Measurements from ENCODE around the gene KRT8. TPM values are rescaled to one million over a fixed set of nuclear protein-coding genes. Genes with fewer than 3 reads are reported as not detected.

Gene KRT8
- total RNA-seq, 1 donor from 2014 or later: 0.23 TPM

GRCh38 chr12:52918351-52918750, 13.5 kb upstream of the KRT8 start:
- H3K4me1 Mint-ChIP-seq (ENCODE audit: low read depth): no peaks in the 10 kb centered on the region
- intact Hi-C loops (cut with micrococcal nuclease): no loop called here
- no peaks in the 10 kb centered on the region for H3K9me3 Mint-ChIP-seq
- no peak for DNase-seq (ENCODE audit: low spot score)
- peaks cover 2% of the 10 kb centered on the region for H3K27me3 Mint-ChIP-seq (ENCODE audit: insufficient read depth)
- H3K4me3 Mint-ChIP-seq: no peak overlapping the region
- H3K36me3 Mint-ChIP-seq (ENCODE audit: low read depth): no peaks in the 10 kb centered on the region
- H3K27ac Mint-ChIP-seq: no peak overlapping the region

- DNase-seq (ENCODE audit: low spot score): no peak
- H3K4me1 Mint-ChIP-seq (ENCODE audit: low read depth): no peaks in the 10 kb centered on the region
- no peaks in the 10 kb centered on the region for H3K9me3 Mint-ChIP-seq
- intact Hi-C loops (cut with micrococcal nuclease): no loop called here
- H3K27ac Mint-ChIP-seq: peak overlapping the region; percentile 50
- H3K36me3 Mint-ChIP-seq (ENCODE audit: low read depth): no peaks in the 10 kb centered on the region
- no peak overlapping the region for H3K4me3 Mint-ChIP-seq
- H3K27me3 Mint-ChIP-seq (ENCODE audit: insufficient read depth): peaks cover 2% of the 10 kb centered on the region
Measured at GRCh38 chr12:52917800-52918199, 12.9 kb upstream of the KRT8 start.

DNA sequence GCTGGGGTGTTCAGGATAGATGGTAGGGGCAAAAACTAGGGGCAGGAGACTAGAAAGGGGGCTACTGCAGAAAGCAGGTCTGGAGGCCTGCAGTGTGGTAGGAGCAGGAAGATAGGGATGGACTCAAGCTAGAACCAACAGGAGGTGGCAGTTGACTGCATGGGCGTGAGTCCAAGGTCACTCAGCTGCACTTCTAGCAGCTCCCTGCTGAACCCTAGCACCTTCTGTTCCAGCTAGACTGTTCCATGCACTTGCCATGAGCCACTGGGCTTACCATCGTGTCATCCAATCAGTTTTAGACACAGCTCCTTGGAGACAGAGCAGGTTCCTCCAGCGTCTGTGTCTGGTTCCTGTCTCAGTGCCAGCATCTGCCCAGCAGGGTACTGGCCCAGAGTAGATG, 11.3 kb upstream of the KRT8 start:
- no peaks in the 10 kb centered on the region for H3K9me3 Mint-ChIP-seq
- H3K36me3 Mint-ChIP-seq (ENCODE audit: low read depth): no peaks in the 10 kb centered on the region
- DNase-seq (ENCODE audit: low spot score): no peak
- H3K4me1 Mint-ChIP-seq (ENCODE audit: low read depth): no peaks in the 10 kb centered on the region
- no peaks in the 10 kb centered on the region for H3K27me3 Mint-ChIP-seq (ENCODE audit: insufficient read depth)
- H3K27ac Mint-ChIP-seq: no peak overlapping the region
- H3K4me3 Mint-ChIP-seq: no peak overlapping the region
- intact Hi-C loops (cut with micrococcal nuclease): no loop called here

DNA sequence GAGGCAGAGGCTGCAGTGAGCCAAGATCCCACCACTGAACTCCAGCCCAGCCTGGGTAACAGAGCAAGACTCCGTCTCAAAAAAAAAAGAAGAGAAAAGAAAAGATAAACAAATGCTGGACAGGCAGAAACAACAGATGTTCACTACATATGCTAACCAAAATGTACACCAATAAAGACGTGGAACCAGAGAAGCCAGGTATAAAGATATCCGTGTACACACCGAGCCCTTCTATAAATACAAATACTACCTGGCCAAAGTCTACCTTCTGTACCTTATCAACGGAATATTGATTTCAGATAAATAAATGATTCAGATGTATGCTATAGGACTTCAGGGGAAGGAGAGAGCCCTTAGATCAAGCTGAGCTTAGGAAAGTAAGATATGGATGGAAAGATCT, 10.8 kb upstream of the KRT8 start:
- H3K4me3 Mint-ChIP-seq: no peak overlapping the region
- no peak overlapping the region for H3K27ac Mint-ChIP-seq
- no peaks in the 10 kb centered on the region for H3K27me3 Mint-ChIP-seq (ENCODE audit: insufficient read depth)
- no peaks in the 10 kb centered on the region for H3K36me3 Mint-ChIP-seq (ENCODE audit: low read depth)
- H3K9me3 Mint-ChIP-seq: no peaks in the 10 kb centered on the region
- H3K4me1 Mint-ChIP-seq (ENCODE audit: low read depth): no peaks in the 10 kb centered on the region
- no peak for DNase-seq (ENCODE audit: low spot score)
- intact Hi-C loops (cut with micrococcal nuclease): no loop called here

DNA sequence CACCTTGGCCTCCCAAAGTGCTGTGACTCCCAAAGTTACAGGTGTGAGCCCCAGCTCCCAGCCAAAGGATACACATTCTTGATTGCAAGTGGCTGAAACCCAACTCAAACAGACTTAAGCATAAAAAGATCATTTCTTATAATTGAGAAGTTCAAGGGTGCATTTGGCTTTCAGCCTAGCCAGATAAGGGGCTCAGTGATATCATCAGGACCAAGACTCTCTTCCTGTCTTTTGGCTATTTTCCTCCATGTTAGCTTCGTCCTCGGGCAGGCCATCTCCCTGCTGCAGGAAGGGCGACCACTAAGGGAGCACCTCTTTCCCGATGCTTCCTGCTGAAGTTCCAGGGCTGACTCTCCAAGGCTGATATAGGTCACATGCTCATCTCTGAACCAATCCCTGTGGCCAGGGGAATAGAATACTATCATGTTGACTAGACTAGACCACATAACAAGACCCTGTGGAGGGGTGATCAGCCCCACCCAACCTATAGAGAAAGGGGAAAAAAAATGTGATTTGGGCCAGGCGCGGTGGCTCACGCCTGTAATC, 9.8 kb upstream of the KRT8 start:
- DNase-seq (ENCODE audit: low spot score): no peak
- no peaks in the 10 kb centered on the region for H3K36me3 Mint-ChIP-seq (ENCODE audit: low read depth)
- no peaks in the 10 kb centered on the region for H3K9me3 Mint-ChIP-seq
- H3K4me3 Mint-ChIP-seq: no peak overlapping the region
- H3K27me3 Mint-ChIP-seq (ENCODE audit: insufficient read depth): no peaks in the 10 kb centered on the region
- H3K4me1 Mint-ChIP-seq (ENCODE audit: low read depth): no peaks in the 10 kb centered on the region
- H3K27ac Mint-ChIP-seq: no peak overlapping the region
- intact Hi-C loops (cut with micrococcal nuclease): no loop called here

GRCh38 chr12:52913431-52913821, 8.6 kb upstream of the KRT8 start:
- no peaks in the 10 kb centered on the region for H3K27me3 Mint-ChIP-seq (ENCODE audit: insufficient read depth)
- H3K4me1 Mint-ChIP-seq (ENCODE audit: low read depth): no peaks in the 10 kb centered on the region
- no peaks in the 10 kb centered on the region for H3K36me3 Mint-ChIP-seq (ENCODE audit: low read depth)
- no peak for DNase-seq (ENCODE audit: low spot score)
- no peak overlapping the region for H3K27ac Mint-ChIP-seq
- no peaks in the 10 kb centered on the region for H3K9me3 Mint-ChIP-seq
- intact Hi-C loops (cut with micrococcal nuclease): no loop called here
- no peak overlapping the region for H3K4me3 Mint-ChIP-seq

DNA sequence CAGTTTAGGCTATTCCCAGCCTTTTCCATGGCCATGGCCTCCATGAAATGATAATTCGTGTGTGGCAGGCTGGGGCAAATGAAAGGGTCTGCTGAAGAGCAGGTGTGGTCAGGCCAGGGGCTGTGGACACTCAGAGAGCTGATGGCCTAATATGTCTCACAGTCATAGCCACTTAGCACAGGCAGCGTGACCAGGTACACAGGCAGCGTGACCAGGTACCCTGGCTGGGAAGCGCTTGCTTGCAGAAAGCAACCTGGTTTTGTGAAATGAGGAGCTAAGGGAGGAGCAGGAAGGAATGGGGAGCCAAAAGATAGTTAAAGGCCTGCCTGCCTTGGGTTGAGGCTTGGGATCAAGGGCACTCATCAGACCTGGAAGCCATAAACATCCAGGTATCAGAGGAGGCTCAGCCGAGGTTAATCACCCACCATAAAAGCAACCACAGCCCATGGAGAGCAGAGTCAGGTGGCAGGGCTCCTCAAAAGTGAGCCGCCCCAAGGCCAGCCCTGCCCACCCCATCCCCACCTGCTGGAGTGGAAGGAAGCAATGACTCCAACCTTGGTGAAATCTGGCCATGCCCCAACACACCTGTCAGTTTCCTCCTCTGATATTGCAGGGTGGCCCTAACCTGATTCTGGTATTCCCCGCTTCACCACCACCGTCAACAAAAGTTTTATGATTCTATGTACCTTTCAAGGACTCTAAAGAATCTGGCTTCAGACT, 8.0 kb upstream of the KRT8 start:
- H3K27me3 Mint-ChIP-seq (ENCODE audit: insufficient read depth): no peaks in the 10 kb centered on the region
- no peak overlapping the region for H3K4me3 Mint-ChIP-seq
- DNase-seq (ENCODE audit: low spot score): no peak
- intact Hi-C loops (cut with micrococcal nuclease): no loop called here
- no peaks in the 10 kb centered on the region for H3K4me1 Mint-ChIP-seq (ENCODE audit: low read depth)
- H3K27ac Mint-ChIP-seq: no peak overlapping the region
- H3K9me3 Mint-ChIP-seq: no peaks in the 10 kb centered on the region
- H3K36me3 Mint-ChIP-seq (ENCODE audit: low read depth): no peaks in the 10 kb centered on the region

DNA sequence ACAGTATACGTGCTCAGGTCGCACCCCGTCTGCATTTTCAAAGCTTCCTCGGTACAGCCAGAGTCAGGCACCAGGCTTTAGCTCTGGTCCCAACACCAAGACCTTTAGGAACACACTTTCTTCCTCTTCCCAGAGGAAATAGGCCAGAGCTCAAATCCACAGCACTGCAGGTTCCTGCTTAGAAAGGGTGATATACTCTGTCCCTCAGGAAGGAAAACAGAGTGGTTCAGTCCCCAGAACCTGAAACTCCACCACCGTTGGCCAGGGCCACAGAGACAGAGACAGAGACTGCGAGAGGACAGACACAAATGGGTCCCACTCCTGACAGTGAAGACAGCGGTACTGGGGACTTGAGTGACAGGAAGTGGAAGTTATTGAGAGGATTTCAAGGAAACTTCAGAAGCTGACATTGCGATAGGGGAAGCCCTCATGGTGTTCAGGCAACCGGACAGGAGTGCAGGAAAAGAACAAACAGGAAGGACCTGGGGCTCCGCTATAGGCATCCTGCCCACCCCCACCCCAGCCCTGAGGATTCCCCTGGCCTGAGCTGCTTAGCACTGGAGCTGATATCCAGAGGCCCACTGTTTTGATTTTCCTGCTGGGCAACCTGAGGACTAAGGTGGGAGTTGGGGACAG, 5.5 kb upstream of the KRT8 start:
- no peak for DNase-seq (ENCODE audit: low spot score)
- Mint-ChIP-seq H3K27me3 (ENCODE audit: insufficient read depth) (no peaks in the 10 kb centered on the region), H3K36me3 (ENCODE audit: low read depth) (no peaks in the 10 kb centered on the region), H3K27ac (no peak overlapping the region), H3K4me3 (no peak overlapping the region), H3K9me3 (no peaks in the 10 kb centered on the region), H3K4me1 (ENCODE audit: low read depth) (no peaks in the 10 kb centered on the region)
- intact Hi-C loops (cut with micrococcal nuclease): no loop called here

DNA sequence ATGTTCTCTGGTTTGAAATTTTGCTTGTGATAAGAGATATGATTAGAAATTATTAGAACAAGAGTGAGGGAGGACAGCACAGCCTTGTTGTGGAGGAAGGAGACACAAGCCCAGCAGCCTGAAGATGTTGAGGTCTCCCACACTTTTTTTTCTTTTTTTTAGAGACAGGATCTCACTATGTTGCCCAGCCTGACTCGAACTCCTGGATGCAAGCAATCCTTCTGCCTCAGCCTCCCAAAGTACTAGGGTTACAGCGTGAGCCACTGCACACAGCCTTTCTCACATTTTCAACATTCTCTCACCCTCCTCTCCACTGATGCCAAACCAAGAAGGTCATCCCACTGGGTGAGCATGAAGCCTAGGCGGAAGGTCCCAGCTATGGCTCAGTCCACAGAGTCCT, 4.9 kb upstream of the KRT8 start:
- no peaks in the 10 kb centered on the region for H3K36me3 Mint-ChIP-seq (ENCODE audit: low read depth)
- no peaks in the 10 kb centered on the region for H3K9me3 Mint-ChIP-seq
- no peak for DNase-seq (ENCODE audit: low spot score)
- no peak overlapping the region for H3K27ac Mint-ChIP-seq
- H3K4me3 Mint-ChIP-seq: no peak overlapping the region
- no peaks in the 10 kb centered on the region for H3K4me1 Mint-ChIP-seq (ENCODE audit: low read depth)
- intact Hi-C loops (cut with micrococcal nuclease): no loop called here
- no peaks in the 10 kb centered on the region for H3K27me3 Mint-ChIP-seq (ENCODE audit: insufficient read depth)

DNA sequence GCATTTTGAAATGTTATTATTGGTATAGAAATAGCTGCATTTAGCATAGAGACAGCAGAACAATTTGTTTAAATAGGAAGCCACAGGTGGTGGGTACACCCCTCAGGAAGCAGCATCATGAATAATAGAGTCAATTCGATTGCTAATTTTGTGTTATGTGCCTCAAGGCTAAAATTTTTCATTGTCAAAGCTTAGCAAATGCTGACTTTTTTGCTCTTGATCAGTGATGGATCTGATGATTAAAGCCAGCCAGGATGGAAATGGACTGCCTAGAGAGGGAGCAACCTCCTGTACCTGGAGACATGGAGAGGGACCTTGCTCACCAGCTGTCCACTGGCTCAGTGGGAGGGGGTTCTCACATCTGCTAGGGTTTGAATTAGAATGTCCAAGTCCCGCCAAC, 4.5 kb upstream of the KRT8 start:
- H3K36me3 Mint-ChIP-seq (ENCODE audit: low read depth): no peaks in the 10 kb centered on the region
- no peak overlapping the region for H3K27ac Mint-ChIP-seq
- DNase-seq (ENCODE audit: low spot score): no peak
- H3K4me3 Mint-ChIP-seq: no peak overlapping the region
- intact Hi-C loops (cut with micrococcal nuclease): no loop called here
- no peaks in the 10 kb centered on the region for H3K27me3 Mint-ChIP-seq (ENCODE audit: insufficient read depth)
- H3K4me1 Mint-ChIP-seq (ENCODE audit: low read depth): no peaks in the 10 kb centered on the region
- H3K9me3 Mint-ChIP-seq: no peaks in the 10 kb centered on the region

GRCh38 chr12:52907092-52907810, 2.4 kb upstream of the KRT8 start:
- Mint-ChIP-seq H3K4me1 (ENCODE audit: low read depth) (peaks cover 4% of the 10 kb centered on the region), H3K27ac (no peak overlapping the region), H3K36me3 (ENCODE audit: low read depth) (no peaks in the 10 kb centered on the region), H3K4me3 (no peak overlapping the region), H3K9me3 (no peaks in the 10 kb centered on the region), H3K27me3 (ENCODE audit: insufficient read depth) (no peaks in the 10 kb centered on the region)
- DNase-seq (ENCODE audit: low spot score): no peak
- intact Hi-C loops (cut with micrococcal nuclease): no loop called here

GRCh38 chr12:52906191-52906601, 1.3 kb upstream of the KRT8 start:
- Mint-ChIP-seq H3K27me3 (ENCODE audit: insufficient read depth) (peaks cover 2% of the 10 kb centered on the region), H3K27ac (no peak overlapping the region), H3K36me3 (ENCODE audit: low read depth) (no peaks in the 10 kb centered on the region), H3K4me3 (no peak overlapping the region), H3K9me3 (no peaks in the 10 kb centered on the region), H3K4me1 (ENCODE audit: low read depth) (peaks cover 4% of the 10 kb centered on the region)
- intact Hi-C loops (cut with micrococcal nuclease): no loop called here
- DNase-seq (ENCODE audit: low spot score): no peak

DNA sequence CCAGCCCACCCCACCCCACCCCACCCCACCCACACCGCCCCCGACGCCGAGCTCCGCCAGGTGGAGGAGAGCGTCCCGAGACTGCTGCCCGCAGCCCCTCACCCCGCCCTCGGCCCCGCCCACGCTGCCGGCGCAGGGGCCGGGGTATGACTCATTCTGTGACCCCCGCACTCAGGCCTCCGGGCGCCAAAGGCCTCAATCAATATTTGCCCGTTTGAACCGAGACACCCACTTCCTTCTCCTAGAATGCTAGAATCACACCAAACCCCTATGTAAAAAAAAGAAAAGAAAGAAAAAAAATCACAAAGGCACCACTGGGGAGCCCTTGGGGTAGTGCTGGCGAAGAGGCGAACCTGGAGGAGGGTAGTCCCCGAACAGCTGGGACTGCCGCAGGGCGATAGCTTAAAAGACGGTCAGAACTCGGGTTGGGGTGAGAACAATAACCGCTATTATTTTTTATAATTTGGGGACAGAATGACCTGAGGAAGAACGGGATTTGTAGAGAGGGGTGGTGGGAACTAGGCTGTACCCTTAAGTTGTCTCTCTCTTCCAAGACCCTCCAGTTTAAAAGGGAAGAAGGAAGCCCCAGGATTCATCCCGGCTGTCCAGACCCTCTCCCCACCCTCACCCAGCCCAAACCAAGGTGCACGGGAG, 894 bp downstream of the KRT8 start:
- intact Hi-C loops (cut with micrococcal nuclease): no loop called here
- Mint-ChIP-seq H3K4me3 (no peak overlapping the region), H3K27me3 (ENCODE audit: insufficient read depth) (peaks cover 2% of the 10 kb centered on the region), H3K36me3 (ENCODE audit: low read depth) (no peaks in the 10 kb centered on the region), H3K4me1 (ENCODE audit: low read depth) (peaks cover 4% of the 10 kb centered on the region), H3K27ac (peak overlapping the region; percentile 0), H3K9me3 (no peaks in the 10 kb centered on the region)
- DNase-seq (ENCODE audit: low spot score): peak; percentile 8
